Gastroesophageal sphincter (tissue), 4 donors: ENCODE data around the gene PABPN1L. TPM values are rescaled to one million over a fixed set of nuclear protein-coding genes. Genes with fewer than 3 reads are reported as not detected.
A peak's percentile ranks its signal among the peaks of the same experiment; 100 is the strongest.
"Not testable (repeated sequence)": the region's sequence is repeated elsewhere in the genome, so short reads cannot be mapped to it uniquely, and the experiment has no call there.

ENCODE experiments used
- ATAC-seq: fragments of 150-250 bp; one replicate; pipeline ENCODE4 v1.9.1; 2016; ENCODE audit warnings: mild to moderate bottlenecking, moderate library complexity
- H3K27ac ChIP-seq, 4 donors: fragments of 200-600 bp; sonication (generic) in 3 of 4; 1 replicate in 3 of 4; 2 replicates in 1 of 4; pipeline ENCODE4 v1.5.1; 2016 to 2019
- H3K27me3 ChIP-seq: fragments of 200-600 bp; sonication (generic); one replicate; pipeline ENCODE4 v1.5.1; 2019
- H3K36me3 ChIP-seq, 2 donors: fragments of 200-600 bp; sonication (generic); one replicate each; pipeline ENCODE4 v1.5.1; 2019; ENCODE audit warnings: control low read depth in 1 of 2
- H3K4me1 ChIP-seq, 3 donors: fragments of 200-600 bp; sonication (generic); 1 replicate in 2 of 3; 2 replicates in 1 of 3; pipeline ENCODE4 v1.5.1; 2016 to 2019; ENCODE audit warnings: control low read depth in 2 of 3
- H3K4me3 ChIP-seq, 2 donors: fragments of 200-600 bp; sonication (generic); one replicate each; pipeline ENCODE4 v1.5.1; 2019; ENCODE audit warnings: mild to moderate bottlenecking in 1 of 2, moderate library complexity in 1 of 2
- H3K9me3 ChIP-seq, 3 donors: fragments of 200-600 bp; sonication (generic); one replicate each; pipeline ENCODE4 v1.5.1; 2017 to 2019; ENCODE audit warnings: control low read depth in 2 of 3
- EP300 ChIP-seq: sonication (generic); formaldehyde crosslinking; IDR thresholded peaks from one replicate; pipeline ENCODE4 v1.6.1; 2017; ENCODE audit warnings: antibody characterized with exemption, mild to moderate bottlenecking
- POLR2A ChIP-seq, 2 donors: fragments of 450-650 bp; IDR thresholded peaks; one replicate each; pipeline ENCODE4 v1.6.1; 2017; ENCODE audit warnings: antibody characterized with exemption in 2 of 2, mild to moderate bottlenecking in 2 of 2, moderate library complexity in 1 of 2
- POLR2AphosphoS5 ChIP-seq: sonication (generic); formaldehyde crosslinking; IDR thresholded peaks from one replicate; pipeline ENCODE4 v1.6.1; 2017; ENCODE audit warnings: antibody characterized with exemption
- WGBS, 2 donors: methylation state at CpG; one replicate each; pipeline ENCODE4 v1.1.5; 2018; ENCODE audit warnings: low coverage in 1 of 2; 5-methylcytosine and 5-hydroxymethylcytosine counted together
- total RNA-seq, 4 donors: library from RNA; depleted of rRNA; stranded (reverse); fragments of >200 nt; gene quantifications; one replicate each; pipeline ENCODE4 v1.1.0, GENCODE V29; 2016
- TF ChIP-seq, protein P1 (sequence below), 4 experiments: fragments of 200-600 bp in 2 of 4; fragments of 450-650 bp in 2 of 4; sonication (generic) in 1 of 4; IDR thresholded peaks; one replicate each; pipeline ENCODE4 v1.5.1; 2017 to 2019; ENCODE audit warnings: antibody characterized with exemption in 4 of 4, mild to moderate bottlenecking in 2 of 4, moderate library complexity in 2 of 4

PABPN1L gene
- total RNA-seq, 4 donors from 2014 or later = 0.54 TPM; not detected in 3

DNA sequence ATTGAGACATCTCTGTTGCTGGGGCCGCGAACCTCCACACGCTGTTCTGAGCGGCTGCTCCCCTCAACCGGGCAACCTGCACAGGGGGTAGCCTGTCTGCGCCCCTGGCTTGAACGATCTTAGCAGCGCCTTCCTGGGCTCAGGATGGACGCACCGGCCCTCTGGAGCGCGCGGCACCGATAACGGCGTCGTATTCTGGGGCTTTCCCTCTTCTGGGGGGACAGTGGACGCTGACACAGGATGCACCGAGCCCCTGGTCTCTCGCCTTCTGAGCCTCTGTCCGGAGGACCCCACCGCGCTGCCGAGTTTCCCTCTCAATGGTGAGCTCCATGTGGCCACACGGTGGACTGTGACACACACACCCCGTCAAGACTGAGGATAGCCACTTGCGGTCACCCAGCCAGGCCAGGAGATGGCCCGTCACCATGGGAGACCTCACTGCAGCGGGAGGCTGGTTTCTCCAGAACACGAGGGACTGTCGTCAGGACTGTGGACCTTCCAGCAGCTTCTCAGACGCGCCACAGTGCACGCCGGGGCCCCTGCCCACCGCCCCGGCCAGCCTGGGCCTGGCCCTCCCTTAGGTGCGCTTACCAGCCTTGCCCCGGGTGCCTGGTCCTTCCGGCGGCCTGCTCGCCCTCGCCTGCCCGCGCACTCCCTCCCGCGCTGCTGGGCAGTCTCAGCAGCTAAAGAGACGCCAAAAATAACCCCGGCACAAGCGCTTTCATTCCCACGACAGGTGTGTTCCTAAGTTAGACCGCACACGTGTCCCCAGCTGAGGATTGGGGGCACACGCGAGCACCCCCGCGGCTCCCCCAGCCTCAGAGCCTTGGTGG lies 30.0 kb upstream of the PABPN1L start:
- Histone ChIP-seq H3K4me1 (no peaks in the 10 kb centered on the region), H3K9me3 (no peaks in the 10 kb centered on the region), H3K4me3 (no peak overlapping the region), H3K36me3 (peaks cover 0 to 40% of the 10 kb centered on the region in 2 donors), H3K27ac (no peak overlapping the region), H3K27me3 (peaks cover 5% of the 10 kb centered on the region)
- WGBS, 2 donors = 89 to 97% methylated on average over 9 to 12 of the region's 57 CpGs
- TF ChIP-seq POLR2A (IDR thresholded peaks at IDR 0.05) (no peak), POLR2AphosphoS5 (no peak), EP300 (no peak)
- TF ChIP-seq, protein P1, sequence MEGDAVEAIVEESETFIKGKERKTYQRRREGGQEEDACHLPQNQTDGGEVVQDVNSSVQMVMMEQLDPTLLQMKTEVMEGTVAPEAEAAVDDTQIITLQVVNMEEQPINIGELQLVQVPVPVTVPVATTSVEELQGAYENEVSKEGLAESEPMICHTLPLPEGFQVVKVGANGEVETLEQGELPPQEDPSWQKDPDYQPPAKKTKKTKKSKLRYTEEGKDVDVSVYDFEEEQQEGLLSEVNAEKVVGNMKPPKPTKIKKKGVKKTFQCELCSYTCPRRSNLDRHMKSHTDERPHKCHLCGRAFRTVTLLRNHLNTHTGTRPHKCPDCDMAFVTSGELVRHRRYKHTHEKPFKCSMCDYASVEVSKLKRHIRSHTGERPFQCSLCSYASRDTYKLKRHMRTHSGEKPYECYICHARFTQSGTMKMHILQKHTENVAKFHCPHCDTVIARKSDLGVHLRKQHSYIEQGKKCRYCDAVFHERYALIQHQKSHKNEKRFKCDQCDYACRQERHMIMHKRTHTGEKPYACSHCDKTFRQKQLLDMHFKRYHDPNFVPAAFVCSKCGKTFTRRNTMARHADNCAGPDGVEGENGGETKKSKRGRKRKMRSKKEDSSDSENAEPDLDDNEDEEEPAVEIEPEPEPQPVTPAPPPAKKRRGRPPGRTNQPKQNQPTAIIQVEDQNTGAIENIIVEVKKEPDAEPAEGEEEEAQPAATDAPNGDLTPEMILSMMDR (IDR thresholded peaks at IDR 0.05) = no peak
- ATAC-seq = no peak

DNA sequence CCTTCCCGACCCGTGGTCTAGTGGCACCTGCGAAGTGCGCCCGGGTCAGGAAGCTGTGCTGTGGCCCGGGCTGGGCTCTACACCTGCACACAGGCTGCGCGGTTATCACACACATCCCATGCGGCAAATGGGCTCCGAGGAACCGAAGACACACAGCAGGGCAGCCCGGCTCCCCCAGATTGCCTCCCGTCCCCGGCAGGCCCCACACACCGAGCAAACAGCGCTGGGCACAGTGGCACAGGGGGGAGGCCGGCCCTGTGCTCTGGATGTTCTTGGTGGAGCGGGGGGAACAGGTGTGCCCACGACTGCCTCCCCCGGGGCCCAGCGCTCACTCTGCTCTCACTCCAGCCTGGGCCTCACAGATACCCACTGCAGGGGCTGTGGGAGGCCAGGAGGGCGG lies 28.9 kb upstream of the PABPN1L start:
- H3K27ac ChIP-seq = no peak overlapping the region
- TF ChIP-seq, protein P1 (IDR thresholded peaks at IDR 0.05) = no peak
- TF ChIP-seq EP300 = no peak
- TF ChIP-seq POLR2A (IDR thresholded peaks at IDR 0.05) = no peak
- no peak for TF ChIP-seq POLR2AphosphoS5
- no peaks in the 10 kb centered on the region for H3K4me1 ChIP-seq
- ATAC-seq = no peak
- WGBS, 2 donors = no CpG with 5 or more reads among the region's 22 CpGs
- no peaks in the 10 kb centered on the region for H3K9me3 ChIP-seq
- H3K36me3 ChIP-seq = peaks cover 0 to 33% of the 10 kb centered on the region in 2 donors
- H3K27me3 ChIP-seq = peaks cover 5% of the 10 kb centered on the region
- H3K4me3 ChIP-seq = no peak overlapping the region

DNA sequence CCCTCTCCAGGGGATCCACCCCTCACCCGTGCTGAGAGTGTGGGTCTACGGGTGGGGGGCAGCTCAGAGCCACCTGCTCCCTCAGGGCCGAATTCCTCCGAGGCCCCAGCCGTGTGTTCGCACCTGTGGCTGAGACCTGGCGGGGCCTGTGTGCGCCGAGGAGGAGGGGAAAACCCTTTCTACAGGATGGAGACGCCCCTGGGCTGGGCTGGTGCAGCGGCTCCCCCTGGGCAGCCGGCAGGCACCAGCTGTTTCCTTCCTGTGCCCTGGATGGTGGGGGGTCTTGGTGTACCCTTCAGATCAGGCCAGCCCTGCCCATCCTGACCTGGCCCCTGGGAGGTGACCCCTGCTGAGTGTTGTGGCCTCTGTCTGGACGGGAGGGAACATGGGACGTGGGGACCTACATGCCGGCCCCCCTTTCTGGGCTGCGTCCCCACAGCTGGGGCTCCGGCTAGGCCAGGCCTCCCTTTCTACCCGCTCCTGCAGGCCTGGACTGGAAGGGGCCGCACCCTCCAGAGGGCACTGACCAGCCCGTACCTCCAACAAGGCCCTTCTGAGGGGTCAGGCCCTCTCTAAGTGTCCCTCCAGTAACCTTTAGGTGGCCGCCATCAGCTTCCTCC lies 28.3 kb upstream of the PABPN1L start:
- Histone ChIP-seq H3K4me1 (no peaks in the 10 kb centered on the region), H3K9me3 (no peaks in the 10 kb centered on the region), H3K27me3 (peaks cover 5% of the 10 kb centered on the region), H3K36me3 (peaks cover 0 to 31% of the 10 kb centered on the region in 2 donors), H3K27ac (no peak overlapping the region), H3K4me3 (no peak overlapping the region)
- TF ChIP-seq POLR2A (IDR thresholded peaks at IDR 0.05) = no peak
- no peak for TF ChIP-seq POLR2AphosphoS5
- no peak for TF ChIP-seq EP300
- TF ChIP-seq, protein P1 (IDR thresholded peaks at IDR 0.05) = no peak
- WGBS, 2 donors = 83% methylated on average over 1 of the region's 21 CpGs; no CpG with 5 or more reads in 1 of the 2 donors
- ATAC-seq = peak; percentile 12

DNA sequence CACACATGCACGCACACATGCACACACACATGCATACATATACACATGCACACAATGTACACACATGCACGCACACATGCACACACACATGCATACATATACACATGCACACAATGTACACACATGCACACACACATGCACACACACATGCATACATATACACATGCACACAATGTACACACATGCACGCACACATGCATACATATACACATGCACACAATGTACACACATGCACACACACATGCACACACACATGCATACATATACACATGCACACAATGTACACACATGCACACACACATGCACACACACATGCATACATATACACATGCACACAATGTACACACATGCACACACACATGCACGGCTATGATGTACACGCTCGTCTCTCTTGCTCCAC lies 27.8 kb upstream of the PABPN1L start:
- not testable (repeated sequence) for H3K27ac ChIP-seq, H3K4me1 ChIP-seq, H3K4me3 ChIP-seq, H3K27me3 ChIP-seq, ATAC-seq, H3K9me3 ChIP-seq
- peaks cover 0 to 31% of the 10 kb centered on the region in 2 donors for H3K36me3 ChIP-seq
- WGBS, 2 donors = 100% methylated on average over 2 of the region's 6 CpGs; no CpG with 5 or more reads in 1 of the 2 donors

DNA sequence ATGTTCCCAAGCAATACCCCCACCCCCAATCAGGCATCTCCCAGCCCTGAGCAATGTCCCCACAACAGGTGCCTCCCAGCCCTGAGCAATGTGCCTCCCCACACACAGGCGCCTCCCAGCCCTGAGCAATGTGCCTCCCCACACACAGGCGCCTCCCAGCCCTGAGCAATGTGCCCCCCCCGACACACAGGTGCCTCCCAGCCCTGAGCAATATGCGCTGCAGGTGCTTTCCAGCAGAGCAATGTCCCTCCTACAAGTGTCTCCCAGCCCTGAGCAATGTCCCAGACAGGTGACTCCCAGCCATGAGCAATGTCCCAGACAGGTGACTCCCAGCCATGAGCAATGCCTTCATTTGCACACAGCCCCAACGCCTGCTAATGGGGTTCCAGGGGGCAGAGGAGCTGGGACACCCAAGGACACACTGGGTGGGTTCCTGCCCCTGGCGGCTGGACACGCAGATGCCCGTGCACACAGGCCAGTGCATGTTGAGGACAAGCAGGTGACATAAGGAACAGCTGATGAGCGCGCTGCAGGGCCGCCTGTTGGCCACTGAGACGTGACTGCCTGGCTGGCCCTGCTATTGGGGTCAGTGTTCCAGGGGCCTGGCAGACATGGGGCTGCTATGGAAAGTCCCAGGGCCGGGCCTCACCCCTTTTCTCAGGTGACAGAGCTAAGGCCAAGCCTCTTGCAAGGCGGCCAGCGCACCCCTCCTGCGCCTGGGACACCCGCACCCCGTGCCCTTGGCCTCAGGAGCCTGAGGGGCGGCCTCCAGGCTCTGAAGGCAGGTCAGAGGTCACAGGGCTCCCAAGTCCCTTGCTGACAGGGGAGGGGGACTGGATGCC lies 26.9 kb upstream of the PABPN1L start:
- TF ChIP-seq EP300 = no peak
- TF ChIP-seq POLR2A (IDR thresholded peaks at IDR 0.05) = no peak
- TF ChIP-seq, protein P1 (IDR thresholded peaks at IDR 0.05) = no peak
- no peak for TF ChIP-seq POLR2AphosphoS5
- Histone ChIP-seq H3K27me3 (peaks cover 5% of the 10 kb centered on the region), H3K36me3 (peaks cover 0 to 31% of the 10 kb centered on the region in 2 donors), H3K9me3 (no peaks in the 10 kb centered on the region), H3K27ac (no peak overlapping the region), H3K4me3 (no peak overlapping the region), H3K4me1 (no peaks in the 10 kb centered on the region)
- WGBS, 2 donors = 84 to 92% methylated on average over 5 of the region's 19 CpGs
- no peak for ATAC-seq
